Coronary artery (tissue), 2 donors: ENCODE measurements around the gene TSPAN18.

Experiments
- DNase-seq: peaks from one replicate; pipeline ENCODE4 v3.0.0-alpha.2; 2017; ENCODE audit warnings: low spot score
- H3K27ac ChIP-seq, 2 donors: fragments of 200-600 bp; sonication (generic); one replicate each; pipeline ENCODE4 v1.5.1; 2016 to 2019
- H3K4me3 ChIP-seq: fragments of 200-600 bp; sonication (generic); 2 replicates; pipeline ENCODE4 v1.5.1; 2016; ENCODE audit warnings: mild to moderate bottlenecking, moderate library complexity
- TF ChIP-seq, protein P1 (sequence below): fragments of 200-600 bp; sonication (generic); IDR thresholded peaks from one replicate; pipeline ENCODE4 v1.5.1; 2019; ENCODE audit warnings: antibody characterized with exemption

Gene TSPAN18

GRCh38 chr11:44943118-44943517, 216.4 kb downstream of the TSPAN18 start:
- H3K4me3 ChIP-seq: no peak overlapping the region
- peak overlapping the region in 1 of 2 donors; percentile 10 for H3K27ac ChIP-seq
- DNase-seq: no peak
- TF ChIP-seq, protein P1, sequence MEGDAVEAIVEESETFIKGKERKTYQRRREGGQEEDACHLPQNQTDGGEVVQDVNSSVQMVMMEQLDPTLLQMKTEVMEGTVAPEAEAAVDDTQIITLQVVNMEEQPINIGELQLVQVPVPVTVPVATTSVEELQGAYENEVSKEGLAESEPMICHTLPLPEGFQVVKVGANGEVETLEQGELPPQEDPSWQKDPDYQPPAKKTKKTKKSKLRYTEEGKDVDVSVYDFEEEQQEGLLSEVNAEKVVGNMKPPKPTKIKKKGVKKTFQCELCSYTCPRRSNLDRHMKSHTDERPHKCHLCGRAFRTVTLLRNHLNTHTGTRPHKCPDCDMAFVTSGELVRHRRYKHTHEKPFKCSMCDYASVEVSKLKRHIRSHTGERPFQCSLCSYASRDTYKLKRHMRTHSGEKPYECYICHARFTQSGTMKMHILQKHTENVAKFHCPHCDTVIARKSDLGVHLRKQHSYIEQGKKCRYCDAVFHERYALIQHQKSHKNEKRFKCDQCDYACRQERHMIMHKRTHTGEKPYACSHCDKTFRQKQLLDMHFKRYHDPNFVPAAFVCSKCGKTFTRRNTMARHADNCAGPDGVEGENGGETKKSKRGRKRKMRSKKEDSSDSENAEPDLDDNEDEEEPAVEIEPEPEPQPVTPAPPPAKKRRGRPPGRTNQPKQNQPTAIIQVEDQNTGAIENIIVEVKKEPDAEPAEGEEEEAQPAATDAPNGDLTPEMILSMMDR: no peak

- Histone ChIP-seq H3K4me3 (no peak overlapping the region), H3K27ac (peak overlapping the region in 1 of 2 donors; percentile 10)
- DNase-seq: no peak
- TF ChIP-seq, protein P1: no peak
Measured at GRCh38 chr11:44943696-44944095, 216.9 kb downstream of the TSPAN18 start.

- no peak overlapping the region for H3K4me3 ChIP-seq
- H3K27ac ChIP-seq: no peak overlapping the region
- no peak for DNase-seq
- TF ChIP-seq, protein P1: no peak
Measured at GRCh38 chr11:44944181-44944852, 217.6 kb downstream of the TSPAN18 start.

- no peak for DNase-seq
- TF ChIP-seq, protein P1: no peak
- no peak overlapping the region for H3K27ac ChIP-seq
- no peak overlapping the region for H3K4me3 ChIP-seq
Measured at GRCh38 chr11:44944853-44945235, 218.1 kb downstream of the TSPAN18 start.

DNA sequence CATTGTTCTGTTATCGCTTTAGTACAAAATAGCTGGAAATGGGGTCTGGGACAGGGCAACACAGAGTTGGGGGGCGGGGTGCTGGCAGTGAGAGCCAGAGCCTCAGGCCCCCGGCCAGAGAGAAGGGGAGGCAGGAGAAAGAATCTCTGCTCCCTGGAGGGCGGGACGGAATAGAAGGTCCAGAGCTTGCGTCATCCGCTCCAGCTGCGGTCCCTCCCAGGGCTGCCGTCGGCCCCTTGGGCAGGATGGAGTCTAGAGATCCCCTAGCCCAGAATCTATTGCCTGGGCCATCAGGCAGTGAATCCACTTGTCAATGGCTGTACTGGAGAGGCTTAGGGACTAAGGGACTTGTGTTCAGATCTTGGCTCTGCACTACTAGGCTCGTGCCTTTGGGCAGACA, 218.9 kb downstream of the TSPAN18 start:
- peak overlapping the region in 1 of 2 donors; percentile 60 for H3K27ac ChIP-seq
- DNase-seq: no peak
- TF ChIP-seq, protein P1: no peak
- H3K4me3 ChIP-seq: no peak overlapping the region

DNA sequence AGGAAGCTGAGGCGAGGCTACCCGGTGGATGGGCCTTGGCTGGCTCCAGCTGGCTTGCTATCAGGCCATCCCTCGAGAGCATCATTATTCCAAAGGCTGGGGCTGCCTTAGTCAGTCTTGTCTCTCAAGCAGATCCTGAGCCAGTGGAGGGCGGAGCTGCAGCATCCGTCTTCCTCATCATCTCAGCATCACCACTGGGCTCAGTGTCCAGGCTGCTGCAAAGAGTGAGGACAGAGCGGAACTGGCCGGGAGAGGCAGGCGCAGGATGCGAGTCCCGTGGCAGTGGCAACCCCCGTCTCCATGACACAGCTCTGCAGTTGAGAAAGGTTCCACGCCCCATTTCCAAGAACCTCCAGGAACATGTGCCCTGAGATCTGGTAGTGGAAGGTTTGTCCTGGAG, 219.5 kb downstream of the TSPAN18 start:
- peak; percentile 84 for DNase-seq
- TF ChIP-seq, protein P1: no peak
- Histone ChIP-seq H3K27ac (peak overlapping the region in 1 of 2 donors; percentile 60), H3K4me3 (no peak overlapping the region)

GRCh38 chr11:44947114-44947513, 220.4 kb downstream of the TSPAN18 start:
- TF ChIP-seq, protein P1: no peak
- H3K4me3 ChIP-seq: no peak overlapping the region
- peak overlapping the region in 1 of 2 donors; percentile 60 for H3K27ac ChIP-seq
- no peak for DNase-seq
